Cortex of kidney (tissue), 1 donor: Measurements from ENCODE around the gene AICDA.
"Not testable (repeated sequence)": the region's sequence is repeated elsewhere in the genome, so short reads cannot be mapped to it uniquely, and the experiment has no call there.

ENCODE experiments used
- DNase-seq: peaks from one replicate; lab custom pipeline; 2025; lab: John Stamatoyannopoulos, UW

The AICDA gene

DNA sequence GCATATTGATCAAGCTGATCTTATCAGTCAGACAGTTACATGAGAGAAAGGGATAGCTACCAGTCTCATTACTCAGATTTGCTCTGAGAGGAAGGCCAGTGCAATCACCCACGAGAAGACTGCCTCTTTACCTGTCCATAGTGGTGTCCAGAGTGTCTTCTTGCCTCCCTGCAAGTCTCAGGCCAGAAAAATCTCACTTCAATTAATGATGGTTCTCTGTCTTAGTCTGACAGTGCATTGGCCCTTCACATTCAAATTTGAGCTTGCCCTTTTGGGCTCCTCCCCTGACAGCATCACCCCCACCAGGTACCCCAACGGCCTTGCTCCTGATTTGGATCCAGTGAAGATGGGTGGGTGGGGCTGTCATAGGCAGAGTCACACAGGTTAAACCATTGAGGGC lies at the start of gene AICDA:
TSS of gene AICDA (minus strand) at position 231 of the 400 bp plus-strand sequence. CDS start at position 139, 92 bp downstream.
- DNase-seq = no peak

DNA sequence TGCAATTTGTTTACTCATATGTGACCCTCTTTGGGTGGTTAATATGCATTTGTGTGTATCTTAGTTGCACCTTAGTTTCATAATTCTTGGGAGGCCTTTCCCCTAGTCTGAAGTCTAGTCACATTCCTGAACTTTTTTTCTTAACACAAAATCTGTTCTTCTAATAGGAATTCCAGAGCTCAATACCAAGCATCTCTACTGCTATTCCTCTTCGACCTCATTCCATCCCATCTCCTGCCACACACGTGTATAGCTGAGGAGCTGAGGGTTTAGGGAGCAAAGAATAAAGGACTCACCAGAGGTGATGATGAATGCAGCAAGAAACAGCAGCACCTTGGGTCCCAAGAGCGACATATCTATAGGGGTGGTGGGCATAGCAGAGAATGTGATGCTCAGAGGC lies 49.1 kb upstream of the AICDA start:
- DNase-seq = no peak

DNA sequence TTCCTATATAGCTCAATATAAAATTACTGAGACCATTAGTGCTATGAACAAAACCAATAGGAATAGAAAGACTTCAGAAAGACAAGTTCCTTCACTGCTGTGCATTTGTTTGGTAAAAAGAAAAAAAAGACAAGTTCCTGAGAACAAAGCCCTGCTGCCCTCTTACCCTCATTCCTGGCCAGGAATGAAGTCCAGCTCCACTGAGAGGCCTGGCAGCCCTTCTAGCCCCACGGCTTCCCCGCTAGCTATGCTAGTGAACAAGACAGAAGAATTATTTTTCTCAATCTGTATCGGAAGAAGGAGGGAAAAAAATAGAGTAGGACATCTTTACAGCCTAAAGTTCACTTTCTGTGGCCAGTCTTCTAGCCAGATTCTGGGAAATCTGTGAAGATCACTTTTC lies 48.4 kb upstream of the AICDA start:
- no peak for DNase-seq

DNA sequence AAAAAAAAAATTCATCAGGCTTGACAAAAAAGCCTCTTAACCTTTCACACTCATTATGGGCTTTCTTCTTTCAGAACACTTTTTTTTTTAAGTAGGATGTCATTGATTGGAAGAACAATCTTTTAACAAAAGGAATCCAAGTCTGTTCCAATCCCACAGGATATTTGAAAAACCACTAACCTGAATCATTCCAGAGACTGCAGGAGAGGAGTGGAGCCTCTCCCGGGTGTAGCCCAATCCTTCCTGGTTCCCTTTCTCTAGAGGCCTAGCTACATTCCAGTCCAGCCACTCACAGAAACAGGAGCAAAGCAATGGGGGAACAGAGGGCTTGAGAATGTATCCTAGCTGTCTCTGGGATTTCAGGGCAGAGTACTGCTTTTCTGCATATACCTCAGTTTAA lies 45.7 kb upstream of the AICDA start:
- no peak for DNase-seq

DNA sequence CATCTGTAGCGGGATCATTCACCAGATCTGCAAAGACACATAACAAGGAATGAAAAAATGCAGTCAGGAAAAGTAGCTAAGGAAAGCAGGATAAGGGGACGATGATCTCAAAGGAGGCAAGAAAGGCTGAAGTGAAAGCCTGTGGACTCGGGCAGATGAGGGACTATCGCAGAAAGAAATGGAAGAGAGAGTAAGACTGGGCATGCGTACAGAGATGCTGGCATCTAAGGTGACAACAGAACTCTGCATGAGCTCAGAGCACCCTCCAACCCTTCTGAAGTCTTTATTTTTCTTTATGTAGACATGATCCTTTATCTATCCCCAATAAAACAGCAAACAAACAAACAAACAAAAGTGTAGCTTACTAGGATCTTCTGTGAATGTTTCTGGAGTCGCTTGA lies 42.8 kb upstream of the AICDA start:
- no peak for DNase-seq

DNA sequence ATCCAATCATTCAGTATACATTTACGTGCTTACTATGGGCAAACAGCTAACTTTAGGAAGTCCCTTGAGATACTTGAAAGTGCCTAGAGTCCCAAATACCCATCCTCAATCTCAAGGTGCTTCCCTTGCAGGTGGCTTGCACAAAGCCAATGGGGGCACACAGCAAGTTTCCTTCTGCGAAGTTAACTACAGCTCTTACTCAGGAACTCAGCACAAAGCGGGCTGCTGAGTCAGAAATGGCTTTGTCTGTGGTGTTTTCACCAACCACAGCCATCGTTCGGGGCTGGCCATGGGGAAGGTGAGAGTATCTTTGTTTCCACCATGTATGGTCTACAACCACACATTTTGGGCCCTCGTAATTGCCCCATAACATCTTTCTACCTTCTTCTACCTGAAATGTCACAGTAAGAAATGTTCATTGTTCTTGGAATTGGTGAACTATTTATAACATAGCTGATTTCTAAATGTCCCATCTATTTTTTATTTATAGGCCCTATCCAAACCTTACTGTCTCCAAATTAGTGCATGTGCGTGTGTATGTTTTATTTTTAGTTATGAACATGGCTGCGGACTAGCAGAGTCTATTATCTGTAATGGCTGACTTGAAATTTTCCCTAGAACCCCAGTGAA lies 36.0 kb upstream of the AICDA start:
- DNase-seq = no peak

DNA sequence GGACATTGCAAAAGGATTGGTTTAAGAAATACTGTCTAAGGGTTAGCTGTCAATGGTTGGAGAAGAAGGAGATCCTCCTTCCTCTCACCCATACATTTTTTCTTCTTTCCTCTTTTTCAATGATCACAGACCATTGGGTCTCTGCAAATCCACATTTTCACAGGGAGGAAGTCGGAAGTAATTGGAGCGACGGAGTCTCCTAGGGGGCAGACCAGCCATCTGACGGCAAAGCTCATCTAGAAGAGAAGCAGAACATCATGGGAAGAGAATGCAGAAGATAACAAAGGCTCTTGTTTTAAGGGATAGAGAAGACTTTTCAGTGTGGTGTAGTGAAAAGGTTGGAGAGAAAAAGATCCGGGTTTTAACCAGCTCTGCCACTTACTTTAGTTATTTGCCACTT lies 35.3 kb upstream of the AICDA start:
- DNase-seq = no peak

DNA sequence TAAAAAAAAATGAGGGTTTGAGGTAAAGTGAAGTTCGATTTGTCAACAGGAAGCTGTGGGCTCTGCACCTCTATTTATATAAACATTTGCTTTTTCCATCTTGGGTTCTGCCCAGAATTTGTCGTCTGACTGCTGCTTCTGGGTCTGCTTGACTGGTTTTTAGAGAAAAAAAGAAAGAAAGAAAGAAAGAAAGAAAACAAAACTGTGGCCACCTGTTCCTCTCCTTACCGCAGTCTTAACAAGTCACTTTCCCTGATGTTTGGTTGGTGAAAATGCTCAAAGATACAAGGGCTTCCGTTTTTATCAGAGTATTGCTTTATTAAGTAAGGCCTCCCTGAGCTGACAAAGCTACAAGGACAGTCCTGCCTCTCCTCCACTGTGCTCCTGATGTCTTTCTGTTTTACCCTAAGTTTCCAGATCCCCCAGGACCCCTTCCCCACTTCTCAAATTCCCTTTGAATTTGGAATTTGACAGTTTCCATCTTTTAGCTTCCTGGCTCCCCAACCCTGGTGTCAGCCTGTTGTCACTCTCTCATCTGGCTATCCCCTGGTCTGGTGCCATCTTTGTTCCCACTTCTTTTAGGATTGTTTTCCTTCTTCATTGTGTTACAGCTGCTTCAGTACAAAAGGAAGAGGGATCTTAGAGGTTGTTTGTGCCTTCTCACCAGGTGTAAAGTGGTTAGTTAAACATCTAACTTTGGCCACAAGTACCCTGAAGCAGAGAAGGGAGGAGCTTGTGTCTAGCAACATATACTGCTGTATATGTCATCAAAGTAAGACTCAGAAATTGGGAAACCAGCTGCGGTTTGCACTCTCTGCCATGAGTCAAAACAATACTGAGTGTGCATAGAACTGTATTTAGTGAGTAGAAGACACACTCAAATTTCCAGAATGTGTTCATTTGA lies 31.9 kb upstream of the AICDA start:
- DNase-seq = no peak

DNA sequence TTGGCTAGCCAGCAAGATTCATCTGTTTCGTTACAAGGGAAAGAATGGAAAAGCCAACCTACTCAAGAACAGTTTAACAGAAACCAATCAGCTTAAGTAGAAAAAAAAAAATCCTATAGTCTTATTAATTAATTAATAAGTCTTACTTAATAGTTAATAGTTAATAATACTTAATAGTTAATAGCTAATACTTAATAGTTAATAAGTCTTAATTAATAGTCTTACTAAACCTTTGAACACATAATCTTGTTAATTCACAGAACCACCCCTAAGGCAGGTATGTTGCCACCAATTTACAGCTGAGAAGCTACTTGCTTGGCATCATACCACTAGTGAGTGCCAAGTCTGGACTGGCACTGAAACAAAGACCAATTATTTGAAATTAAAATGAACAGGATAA lies 30.1 kb upstream of the AICDA start:
- no peak for DNase-seq

DNA sequence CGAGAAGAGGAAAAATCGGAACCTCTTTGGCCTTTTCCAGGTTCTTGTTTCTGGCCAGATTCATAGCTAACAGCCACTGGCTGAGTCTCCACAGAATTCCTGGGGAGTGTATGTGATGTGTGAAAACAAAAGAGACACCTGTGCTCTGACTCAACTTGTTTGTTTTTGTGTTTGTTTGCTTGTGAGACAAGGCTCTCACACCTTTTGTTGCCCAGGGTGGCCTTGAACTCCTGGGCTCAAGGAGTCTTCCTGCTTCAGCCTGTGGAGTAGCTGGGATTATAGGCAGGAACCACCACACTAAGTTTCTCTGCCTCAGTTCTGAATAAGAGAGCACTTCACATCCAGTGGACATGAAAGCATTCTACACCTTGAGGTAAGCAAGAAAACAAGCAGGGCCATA lies 27.3 kb upstream of the AICDA start:
- DNase-seq = no peak

DNA sequence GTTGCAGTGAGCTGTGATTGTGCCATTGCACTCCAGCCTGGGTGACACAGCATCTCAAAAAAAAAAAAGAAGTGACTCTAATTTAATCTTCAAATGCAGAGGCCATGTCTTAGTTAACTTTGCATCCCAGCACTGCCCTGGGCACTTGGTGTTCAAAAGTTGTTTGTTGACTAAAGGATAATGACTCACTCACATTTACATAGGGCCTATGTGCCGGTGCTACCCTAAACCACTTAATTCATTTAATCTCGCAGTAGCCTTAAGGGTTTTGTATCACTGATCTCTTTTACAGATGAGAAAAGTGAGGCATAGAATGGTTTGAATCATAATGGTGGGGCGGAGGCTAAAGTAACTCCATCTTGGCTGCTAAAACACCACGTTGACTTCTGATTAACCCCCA lies 26.3 kb upstream of the AICDA start:
- DNase-seq = no peak

DNA sequence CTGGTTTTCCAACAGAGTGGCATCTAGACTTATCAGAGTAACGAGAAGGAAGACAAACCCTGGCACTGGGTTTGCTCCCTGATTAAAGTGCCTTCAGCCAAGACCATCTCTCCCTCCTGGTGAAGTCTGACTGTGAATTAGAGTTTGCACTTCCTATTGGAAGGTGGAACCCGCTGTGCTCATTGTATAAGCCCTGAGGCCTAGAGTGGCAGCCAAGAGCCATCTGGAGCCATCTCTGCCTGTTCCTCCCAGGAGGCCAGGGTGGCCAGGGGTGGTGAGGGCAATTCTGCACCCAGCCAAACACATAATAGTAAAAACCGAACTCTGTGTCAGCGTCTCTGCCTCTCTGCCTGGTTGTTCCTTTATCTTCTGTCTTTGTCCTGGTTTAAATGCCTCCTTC lies 25.0 kb upstream of the AICDA start:
- DNase-seq = no peak

DNA sequence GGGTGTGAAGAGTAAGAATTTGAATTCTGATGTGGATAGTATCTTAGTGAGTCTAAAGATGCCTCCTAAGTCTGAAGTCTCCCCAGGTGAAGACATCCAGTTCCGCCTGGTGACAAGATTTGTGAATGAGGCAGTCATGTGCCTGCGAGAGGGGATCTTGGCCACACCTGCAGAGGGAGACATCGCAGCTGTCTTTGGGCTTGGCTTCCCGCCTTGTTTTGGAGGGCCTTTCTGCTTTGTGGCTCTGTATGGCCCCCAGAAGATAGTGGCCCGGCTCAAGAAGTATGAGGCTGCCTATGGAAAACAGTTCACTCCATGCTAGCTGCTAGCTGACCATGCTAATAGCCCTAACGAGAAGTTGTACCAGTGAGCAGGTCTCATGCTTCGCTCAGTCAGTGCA lies 24.6 kb upstream of the AICDA start:
- no peak for DNase-seq

DNA sequence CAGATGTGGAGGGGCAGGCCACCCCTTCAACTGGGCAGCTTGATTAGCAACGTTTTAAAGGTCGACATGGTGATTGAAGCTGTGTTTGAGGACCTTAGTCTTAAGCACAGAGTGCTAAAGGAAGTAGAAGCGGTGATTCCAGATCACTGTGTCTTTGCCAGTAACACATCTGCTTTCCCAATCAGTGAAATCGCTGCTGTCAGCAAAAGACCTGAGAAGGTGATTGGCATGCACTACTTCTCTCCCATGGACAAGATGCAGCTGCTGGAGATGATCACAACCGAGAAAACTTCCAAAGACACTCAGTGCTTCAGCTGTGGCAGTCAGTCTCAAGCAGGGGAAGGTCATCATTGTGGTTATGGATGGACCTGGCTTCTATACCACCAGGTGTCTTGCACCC lies 23.9 kb upstream of the AICDA start:
- no peak for DNase-seq

DNA sequence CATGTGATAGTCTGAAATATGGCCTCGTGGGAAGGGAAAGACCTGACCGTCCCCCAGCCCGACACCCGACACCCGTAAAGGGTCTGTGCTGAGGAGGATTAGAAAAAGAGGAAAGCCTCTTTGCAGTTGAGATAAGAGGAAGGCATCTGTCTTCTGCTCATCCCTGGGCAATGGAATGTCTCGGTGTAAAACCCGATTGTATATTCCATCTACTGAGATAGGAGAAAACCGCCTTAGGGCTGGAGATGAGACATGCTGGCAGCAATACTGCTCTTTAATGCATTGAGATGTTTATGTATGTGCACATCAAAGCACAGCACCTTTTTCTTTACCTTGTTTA lies 23.3 kb upstream of the AICDA start:
- not testable (repeated sequence) for DNase-seq

DNA sequence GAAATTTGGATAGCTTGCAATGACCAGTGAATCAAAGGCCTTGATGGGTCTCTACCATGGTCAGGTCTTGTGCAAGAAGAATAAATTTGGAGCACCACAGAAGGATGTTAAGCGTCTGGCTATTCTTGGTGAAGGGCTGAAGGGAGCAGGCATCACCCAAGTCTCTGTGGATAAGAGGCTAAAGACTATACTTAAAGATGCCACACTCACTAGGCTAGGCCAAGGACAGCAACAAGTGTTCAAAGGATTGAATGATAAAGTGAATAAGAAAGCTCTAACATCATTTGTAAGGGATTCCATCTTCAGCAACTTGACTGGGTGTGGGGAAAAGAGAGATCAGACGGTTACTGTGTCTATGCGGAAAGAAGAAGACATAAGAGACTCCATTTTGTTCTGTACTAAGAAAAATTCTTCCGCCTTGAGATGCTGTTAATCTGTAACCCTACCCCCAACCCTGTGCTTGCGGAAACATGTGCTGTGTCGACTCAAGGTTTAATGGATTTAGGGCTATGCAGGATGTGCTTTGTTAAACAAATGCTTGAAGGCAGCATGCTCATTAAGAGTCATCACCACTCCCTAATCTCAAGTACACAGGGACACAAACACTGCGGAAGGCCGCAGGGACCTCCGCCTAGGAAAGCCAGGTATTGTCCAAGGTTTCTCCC lies 22.8 kb upstream of the AICDA start:
- DNase-seq = not testable (repeated sequence)

DNA sequence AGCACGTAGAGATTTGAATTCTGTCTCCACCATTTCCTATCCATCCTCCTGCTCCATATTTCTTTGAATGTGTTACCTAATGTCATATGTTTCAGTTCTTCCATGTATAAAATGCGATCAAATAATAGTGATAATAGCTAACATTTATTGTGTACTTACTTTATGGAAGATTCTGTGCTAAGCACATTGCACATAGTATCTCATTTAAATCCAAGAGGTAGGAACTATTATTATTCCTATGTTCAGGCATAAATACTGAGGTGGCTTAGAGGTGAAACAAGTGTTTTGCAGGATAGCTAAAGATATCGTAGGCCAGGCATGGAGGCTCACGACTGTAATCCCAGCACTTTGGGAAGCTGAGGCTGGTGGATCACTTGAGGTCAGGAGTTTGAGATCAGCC lies 17.5 kb upstream of the AICDA start:
- DNase-seq = no peak

DNA sequence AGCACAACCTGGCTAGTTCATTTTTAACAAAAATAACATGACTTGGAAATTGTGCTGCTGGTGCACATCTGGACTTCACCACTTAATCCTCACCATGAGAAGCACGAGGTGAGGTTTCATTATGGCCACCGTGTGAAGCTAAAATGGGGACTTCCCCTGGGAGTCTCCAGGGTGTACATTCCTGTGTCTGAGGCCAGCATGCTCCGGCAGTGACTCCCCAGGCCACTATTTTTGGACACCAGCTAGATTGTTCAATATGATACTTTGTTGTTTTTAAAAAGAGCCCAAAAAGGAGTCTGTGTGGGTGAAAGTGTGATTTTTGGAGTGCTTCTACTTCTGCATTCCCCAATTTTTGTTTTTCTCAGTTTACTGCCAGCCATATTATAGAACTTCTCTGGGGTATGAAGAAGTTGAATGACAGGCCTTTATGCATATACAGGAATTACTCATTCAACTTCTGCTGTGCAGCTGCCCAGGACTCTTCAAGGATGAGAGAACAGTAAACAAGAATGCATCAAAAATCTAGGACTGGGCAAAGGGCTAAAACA lies 16.9 kb upstream of the AICDA start:
- DNase-seq = no peak

DNA sequence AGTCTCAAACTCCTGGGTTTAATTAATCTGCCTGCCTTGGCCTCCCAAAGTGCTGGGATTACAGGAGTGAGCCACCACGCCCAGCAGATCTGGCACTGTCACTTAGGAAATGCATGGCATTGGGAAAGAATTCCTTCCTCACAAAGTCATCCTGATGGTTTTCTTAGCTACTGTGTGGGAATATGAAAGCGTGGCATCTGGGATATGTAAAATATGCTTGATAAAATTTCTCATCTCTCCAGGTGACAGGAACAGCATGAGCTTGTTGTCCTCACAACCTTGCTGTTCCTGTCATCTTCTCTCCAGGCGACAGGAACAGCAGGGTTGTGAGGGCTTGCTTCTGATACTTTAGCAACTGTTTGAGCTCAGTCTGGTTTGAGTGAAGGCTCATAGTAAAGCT lies 16.1 kb upstream of the AICDA start:
- no peak for DNase-seq

DNA sequence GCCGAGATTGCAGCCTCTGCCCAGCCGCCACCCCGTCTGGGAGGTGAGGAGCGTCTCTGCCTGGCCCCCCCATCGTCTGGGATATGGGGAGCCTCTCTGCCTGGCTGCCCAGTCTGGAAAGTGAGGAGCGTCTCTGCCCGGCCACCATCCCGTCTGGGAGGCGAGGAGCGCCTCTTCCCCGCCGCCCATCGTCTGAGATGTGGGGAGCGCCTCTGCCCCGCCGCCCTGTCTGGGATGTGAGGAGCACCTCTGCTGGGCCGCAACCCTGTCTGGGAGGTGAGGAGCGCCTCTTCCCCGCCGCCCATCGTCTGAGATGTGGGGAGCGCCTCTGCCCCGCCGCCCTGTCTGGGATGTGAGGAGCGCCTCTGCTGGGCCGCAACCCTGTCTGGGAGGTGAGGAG lies 12.1 kb upstream of the AICDA start:
- not testable (repeated sequence) for DNase-seq

DNA sequence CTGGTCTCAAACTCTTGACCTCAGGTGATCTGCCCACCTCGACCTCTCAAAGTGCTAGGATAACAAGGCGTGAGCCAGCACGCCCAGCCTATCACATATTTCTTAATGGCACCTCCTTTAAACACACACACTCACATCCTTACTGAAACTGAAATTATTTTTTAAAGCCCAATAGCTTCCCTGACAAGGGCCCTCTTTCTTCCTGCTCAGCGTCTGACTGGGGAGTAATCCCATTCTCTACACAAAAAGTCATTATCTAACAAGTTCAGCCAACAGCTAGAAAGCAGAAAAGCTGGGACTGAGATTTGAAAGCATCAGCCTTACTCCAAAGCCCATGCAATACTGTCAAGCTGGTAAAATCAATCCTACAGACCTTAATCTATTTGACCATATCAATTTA lies 10.0 kb upstream of the AICDA start:
- DNase-seq = no peak

DNA sequence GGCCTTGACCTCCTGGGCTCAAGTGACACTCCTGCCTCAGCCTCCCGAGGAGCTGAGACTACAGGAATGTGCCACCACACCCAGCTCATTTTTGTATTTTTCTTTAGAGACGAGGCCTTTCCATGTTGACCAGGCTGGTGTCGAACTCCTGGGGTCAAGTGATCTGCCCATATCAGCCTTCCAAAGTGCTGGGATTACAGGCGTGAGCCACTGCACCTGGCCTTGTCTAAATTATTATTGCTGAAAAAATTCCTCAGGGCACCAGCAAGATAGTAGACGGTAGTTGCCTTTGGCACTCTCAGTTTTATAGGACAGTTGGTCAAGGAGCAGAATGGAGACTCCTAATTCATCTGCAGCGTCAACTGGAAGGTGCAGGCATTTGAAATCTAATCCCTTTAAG lies 2.5 kb upstream of the AICDA start:
- no peak for DNase-seq

DNA sequence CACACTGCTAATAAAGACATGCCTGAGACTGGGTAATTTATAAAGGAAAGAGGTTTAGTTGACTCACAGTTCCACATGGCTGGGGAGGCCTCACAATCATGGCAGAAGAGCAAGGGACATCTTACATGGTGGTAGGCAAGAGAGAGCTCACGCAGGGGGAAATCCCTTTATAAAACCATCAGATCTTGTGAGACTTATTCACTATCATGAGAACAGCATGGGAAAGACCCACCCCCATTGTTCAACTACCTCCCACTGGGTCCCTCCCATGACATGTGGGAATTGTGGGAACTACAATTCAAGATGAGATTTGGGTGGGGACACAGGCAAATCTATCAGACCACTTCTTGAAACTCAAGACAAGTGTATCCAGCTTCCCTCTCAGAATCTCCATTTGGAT lies 1.2 kb upstream of the AICDA start:
- not testable (repeated sequence) for DNase-seq
